GM18508 (cell line): ENCODE measurements around the gene SNRNP25.

Experiments
- ATAC-seq: cut with Tn5 transposase; IDR thresholded peaks from one replicate; pipeline ENCODE4 v1.9.1; 2021; ENCODE audit warnings: moderate number of reproducible peaks; ENCODE audit not compliant: insufficient read depth, unreplicated experiment

The SNRNP25 gene

DNA sequence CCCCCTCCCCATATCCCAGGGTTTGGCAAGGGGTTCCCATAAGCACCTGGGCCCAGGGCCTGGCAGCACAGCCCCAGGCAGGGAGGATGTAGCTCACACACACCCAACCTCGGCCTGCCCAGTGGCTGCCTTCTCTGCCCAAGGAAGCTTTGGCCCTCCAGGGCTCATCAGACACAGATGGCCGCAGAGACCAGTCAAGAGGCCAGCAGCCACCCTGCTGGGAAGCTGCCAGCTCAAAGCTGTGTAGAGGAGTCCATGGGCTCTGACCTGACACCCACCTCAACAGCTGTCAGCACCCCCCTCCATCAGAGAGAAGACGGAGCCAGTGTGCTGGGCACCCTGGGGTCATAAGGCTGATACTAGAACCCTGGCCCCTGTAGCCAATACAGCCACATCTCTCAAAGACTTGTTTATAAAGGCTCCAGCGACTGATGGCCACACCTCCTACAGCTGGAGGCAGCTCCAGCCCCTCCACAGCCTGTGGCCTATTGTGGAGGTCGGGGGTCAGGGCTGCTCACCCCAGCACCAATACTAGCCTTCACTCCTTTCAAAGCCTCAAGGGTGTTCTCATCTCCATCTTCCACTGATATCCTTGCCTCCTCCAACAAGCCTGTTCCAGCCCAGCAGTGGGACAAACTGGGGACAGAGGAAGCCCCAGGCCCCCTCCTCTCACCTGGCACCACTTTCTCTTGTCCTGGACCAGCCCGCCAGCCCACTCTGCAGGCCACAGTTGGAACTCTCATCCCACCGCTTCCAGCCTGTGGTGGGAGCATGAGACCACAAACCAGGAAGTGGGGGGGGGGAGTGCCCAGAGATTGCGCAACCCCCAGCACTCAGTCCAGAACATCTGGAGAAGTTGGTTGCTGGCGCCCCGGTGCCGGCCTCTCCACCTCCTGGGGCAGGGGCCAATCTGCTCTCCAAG is 22.2 kb downstream of the SNRNP25 start:
- no peak for ATAC-seq

DNA sequence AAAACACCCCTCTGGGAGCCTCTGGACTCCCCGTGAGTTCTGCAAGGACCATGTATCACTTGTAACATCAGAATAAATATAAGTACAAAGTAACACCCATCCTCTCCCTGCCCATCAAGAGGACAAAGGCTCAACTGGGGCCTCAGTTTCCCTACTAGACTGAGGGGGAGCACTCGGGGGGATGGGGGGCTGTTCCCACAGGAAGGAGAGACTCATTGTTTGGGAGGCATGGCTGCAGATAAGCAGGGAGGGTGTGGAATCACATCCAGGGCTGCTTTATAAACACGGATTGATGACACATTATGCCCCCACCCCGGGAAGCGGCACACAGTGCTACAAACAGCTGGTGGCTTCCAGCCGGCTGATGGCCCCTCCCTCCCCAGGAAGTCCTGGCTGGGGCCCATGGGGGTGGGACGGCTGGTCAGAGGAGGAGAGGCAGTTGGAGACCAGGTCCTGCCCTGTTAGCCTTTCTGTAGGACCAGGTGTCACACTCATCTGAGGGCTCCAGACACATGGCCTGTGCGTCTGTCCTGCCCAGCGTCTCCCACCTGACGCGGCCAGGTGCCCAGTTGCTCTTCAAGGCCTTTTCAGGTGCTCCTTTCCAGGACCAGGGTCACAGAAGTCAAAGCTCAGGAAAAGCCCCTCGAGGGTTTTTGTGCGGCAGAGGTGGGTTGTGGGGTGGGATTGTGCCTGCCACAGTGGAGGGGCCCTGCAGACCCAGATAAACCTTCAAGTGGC is 23.1 kb downstream of the SNRNP25 start:
- no peak for ATAC-seq

DNA sequence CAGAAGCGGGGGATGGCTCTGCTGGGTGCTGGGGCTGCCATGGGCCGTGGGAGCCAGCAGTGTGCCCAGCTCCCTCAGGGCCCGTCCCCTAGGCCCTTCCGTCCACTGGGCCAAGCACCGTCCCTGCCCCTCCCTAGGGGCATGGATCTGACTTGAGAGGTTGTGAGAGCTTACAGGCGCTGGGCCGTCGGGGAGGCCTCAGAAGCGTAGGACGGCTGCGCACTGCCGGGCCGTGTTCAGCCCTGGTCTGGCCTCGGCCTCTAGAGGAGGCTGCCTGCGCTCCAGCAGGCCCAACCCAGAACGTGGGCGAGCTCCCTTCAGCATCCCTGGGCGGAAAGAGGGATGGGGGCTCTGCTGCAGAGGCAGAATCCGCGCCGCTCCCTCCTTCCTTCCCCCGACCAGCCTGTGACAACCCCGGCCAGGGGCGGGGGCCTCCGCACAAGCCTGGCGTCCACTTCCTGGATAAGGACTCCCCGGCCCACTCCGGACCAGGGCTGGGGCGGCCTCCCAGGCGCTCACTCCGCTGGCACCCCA is 23.7 kb downstream of the SNRNP25 start:
- no peak for ATAC-seq

DNA sequence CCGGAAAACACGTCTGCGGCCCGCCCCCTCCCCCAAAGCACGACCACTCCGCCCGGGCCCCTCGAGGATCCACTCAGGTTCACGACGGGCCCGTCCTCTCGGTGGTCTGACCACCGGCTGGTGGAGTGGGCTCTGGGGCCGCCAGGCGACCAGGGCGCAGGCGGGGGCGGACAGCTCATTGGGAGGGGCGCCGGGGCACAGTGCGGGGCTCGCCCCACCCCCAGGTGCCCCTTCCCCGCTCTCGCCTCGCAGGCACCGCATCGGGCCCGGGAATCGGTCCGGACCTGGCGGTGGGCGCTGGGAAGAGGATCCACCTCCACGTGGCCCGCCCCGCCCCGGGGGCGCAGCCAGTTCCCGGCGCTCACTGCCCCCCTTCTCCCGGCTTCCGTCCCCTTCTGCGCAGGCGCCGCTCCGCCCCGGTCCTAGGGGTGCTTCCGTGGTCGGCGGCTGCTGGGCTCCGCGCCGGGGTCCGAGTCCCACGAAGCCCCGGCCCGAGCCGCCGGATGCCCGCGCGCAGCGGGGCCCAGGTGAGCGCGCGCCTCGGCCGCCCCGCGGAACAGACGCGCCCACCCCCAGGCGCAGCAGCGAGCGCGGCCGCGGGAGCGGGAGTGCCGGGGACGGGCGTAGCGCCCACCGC is 24.3 kb downstream of the SNRNP25 start, which contains the start of gene MPG:
TSS of gene MPG (plus strand) at position 419 of the 637 bp plus-strand sequence. CDS start at position 504, 85 bp downstream.
- no peak for ATAC-seq

DNA sequence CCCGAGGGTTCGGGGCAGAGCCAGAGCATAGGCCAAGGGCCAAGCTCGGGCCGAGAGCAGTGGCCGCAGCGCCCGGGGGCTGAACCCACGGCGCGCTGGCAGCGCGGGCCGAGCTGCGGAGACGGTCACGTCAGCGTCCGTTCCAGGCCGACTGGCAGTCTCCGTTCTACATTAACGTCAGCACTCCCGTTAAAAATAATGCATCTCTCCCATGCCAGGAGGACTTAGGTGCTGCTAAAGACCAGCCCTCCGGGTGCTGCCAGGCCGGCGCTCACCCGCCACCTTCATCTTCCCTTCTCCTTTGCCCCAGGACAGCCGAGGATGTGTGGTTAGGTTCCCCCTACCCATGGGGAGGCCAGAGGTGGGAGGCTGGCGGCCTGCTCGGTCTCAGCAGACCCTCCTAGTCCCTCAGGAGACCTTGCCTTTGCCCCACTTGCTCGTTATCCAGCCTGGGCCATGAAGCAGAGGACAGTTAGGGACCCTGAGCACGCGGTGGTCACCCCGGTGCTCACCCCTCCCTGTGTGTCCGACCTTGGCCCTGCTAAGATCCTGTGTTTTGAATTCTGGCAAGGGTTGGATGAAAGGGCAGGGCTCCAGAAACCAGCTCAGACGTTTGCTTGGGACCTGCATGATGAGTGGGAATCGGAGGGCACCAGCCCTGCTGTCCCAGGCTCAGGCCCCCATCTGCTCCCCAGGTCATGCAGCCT is 25.0 kb downstream of the SNRNP25 start:
- ATAC-seq, result no peak

DNA sequence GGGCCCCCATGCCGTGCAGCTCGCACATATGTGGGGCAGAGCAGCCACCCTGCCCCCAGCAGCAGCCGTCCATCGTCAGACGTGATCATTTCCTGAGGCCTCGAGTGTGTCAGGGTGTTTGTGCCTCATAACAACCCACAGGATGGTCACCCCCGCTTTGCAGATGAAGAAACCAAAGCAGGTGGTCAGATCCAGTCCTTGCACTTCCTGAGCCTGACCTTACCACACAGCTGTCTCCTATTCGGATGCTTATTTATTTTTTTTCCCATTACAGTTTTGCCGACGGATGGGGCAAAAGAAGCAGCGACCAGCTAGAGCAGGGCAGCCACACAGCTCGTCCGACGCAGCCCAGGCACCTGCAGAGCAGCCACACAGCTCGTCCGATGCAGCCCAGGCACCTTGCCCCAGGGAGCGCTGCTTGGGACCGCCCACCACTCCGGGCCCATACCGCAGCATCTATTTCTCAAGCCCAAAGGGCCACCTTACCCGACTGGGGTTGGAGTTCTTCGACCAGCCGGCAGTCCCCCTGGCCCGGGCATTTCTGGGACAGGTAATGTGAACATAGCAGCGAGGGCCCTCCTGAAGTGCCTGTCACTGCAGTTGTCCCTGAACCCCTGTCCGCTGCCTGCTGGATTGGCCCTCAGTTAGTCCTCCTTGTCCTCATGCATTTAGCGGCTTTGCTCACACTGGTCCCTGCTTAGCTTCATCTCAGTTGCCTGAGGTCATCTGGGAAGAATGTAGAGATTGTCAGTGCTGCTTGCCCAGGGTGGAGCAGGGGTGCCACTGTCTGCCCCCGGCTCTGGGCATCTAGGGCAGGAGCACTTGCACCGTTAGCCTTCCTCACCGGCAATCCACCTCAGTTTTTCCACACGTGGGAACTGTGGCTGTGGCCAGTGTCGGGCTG is 25.8 kb downstream of the SNRNP25 start:
- no peak for ATAC-seq

DNA sequence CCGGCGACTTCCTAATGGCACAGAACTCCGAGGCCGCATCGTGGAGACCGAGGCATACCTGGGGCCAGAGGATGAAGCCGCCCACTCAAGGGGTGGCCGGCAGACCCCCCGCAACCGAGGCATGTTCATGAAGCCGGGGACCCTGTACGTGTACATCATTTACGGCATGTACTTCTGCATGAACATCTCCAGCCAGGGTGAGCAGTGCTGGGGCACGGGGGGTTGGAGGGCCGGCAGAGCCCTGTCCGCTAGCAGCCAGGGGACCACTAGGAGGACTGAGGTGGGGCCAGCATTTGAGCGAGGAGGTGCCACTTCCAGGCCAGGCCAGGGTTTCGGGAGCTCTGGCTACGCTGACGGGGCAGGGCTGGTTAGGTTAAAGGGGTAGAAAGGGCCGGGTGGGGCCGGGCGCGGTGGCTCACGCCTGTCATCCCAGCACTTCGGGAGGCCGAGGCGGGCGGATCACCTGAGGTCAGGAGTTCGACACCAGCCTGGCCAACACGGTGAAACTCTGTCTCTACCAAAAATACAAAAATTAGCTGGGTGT is 29.5 kb downstream of the SNRNP25 start:
- ATAC-seq, result no peak

DNA sequence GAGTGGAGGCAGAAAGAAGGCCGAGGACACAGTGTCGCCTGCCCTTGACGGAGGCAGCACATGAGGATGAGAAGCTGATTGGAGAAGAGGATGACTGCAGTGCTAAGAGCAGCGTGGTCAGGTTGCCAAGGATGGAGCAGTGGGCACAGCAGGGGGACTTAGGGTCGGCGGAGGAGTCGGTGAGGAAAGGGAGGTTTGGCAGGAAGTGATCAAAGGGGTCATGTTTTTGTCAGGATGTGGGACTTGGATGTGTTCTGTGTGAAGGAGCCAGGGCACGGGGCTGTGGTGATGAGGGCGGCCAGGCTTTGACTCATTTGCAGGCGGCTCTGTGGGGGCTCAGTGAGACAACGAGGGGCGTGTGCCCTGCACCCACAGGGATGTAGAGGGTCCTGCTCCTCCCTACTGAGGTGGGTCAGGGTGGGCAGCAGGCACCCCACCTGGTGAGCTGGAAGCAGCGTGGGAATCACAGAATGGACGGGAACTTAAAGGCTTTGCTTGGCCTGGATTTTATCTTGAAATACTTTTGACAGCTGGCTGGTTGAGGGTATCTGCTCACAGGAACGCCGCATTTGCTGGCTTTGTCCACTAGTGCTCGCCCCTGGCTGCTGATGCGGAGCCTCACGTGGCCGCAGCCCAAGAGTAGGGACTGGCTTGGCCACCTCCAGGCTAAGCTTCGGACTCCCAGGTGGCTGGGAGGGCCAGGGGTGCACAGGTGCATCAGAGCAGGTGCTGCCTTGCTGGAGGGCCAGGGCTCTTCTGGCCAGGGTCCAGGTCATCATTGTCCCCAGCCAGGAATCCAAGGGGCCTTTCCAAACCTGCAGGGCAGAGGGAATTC is 30.4 kb downstream of the SNRNP25 start:
- no peak for ATAC-seq

DNA sequence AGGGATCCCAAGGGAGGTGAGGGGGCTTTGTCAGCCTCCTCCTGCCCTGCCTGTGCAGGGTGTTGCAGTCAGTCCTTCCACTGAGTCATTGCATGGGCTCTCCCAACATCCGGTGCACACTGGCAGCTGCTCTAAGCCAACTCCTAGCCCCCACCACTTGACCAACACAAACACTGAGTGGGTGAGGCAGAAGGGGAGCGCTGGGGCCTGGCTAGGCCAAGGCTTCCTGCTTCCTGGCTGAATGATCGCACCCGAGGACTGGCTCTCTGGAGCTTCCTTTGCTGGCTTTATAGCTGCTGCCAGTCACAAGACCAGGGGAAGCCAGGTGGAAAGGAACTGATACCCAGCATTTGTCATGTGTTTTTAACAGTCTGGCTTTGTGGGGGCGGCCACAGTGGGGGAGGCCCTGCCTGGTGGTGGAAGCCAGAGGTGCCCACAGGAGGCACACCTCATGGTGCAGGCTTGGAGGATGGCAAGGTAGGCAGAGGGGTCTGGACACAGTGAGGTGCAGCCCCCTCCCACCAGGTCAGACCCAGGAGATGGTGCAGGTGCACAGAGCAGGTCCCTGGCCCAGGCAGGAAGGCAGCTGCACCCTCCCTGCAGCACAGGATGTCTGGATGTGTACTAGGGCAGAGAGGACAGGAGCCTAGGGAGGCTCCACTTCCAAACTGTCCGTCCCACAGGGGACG is 31.2 kb downstream of the SNRNP25 start:
- no peak for ATAC-seq

DNA sequence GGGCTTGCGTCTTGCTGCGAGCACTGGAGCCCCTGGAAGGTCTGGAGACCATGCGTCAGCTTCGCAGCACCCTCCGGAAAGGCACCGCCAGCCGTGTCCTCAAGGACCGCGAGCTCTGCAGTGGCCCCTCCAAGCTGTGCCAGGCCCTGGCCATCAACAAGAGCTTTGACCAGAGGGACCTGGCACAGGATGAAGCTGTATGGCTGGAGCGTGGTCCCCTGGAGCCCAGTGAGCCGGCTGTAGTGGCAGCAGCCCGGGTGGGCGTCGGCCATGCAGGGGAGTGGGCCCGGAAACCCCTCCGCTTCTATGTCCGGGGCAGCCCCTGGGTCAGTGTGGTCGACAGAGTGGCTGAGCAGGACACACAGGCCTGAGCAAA is 31.8 kb downstream of the SNRNP25 start:
- no peak for ATAC-seq

DNA sequence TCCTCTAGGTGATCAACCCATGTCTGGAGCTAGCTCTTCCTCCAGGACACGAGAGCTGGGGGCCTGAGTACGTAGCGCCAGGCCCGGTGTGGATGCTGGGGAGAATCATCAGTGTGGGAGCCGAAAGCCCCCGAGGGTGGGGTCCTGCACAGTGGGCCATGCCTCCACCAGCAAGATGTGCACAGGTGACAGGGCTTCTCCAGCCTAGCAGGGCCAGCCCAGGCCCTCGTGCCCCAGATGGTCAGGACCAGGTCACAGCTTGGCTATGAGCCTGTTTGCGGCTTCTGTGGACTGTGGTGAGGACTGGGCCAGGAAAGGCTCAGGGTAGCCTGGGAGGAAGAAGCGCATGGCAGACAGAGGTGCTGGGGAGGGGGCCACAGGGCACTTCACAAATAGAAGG is 32.2 kb downstream of the SNRNP25 start:
- ATAC-seq, result no peak

DNA sequence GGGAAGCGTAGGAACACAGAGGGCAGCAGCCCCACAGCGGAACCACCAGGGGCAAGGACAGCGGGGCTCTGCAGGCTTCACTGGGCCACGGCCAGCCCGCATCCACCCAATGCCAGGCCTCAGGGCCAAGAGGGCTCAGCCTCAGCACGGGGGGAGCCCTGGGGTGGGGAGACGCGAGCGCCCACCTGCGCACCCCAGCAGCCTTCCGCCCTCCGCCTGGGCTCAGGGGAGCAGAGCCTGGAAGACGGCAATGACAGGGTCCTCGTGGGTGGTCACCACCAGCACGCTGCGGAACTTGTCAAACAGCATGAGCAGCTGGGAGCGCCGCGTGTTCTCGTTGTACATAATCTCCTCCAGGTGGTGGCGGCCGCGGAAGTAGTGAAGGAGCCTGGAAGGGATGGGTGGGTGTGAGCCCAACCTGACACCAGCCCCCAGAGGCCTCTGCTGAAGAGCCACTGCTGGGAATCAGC is 32.9 kb downstream of the SNRNP25 start:
- no peak for ATAC-seq

DNA sequence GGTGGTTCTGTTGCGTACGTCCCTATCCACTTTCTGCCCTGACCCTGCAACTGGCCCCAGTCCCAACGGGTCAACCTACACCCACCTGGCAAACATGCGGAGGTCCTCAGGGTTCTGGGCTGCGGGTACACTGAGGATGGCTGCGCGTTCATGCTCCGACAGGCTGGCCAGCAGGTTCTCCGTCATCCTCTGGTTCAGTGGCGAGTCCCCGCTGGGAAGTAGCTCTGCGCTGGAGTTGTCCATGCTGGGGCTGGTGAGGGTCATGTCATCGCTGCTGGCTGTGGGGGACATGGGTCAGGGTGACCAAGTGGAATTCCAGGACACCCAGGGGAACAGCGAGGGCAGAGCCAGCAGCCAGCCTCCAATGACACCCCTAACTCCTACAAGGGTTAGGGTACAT is 35.0 kb downstream of the SNRNP25 start:
- ATAC-seq, result no peak

DNA sequence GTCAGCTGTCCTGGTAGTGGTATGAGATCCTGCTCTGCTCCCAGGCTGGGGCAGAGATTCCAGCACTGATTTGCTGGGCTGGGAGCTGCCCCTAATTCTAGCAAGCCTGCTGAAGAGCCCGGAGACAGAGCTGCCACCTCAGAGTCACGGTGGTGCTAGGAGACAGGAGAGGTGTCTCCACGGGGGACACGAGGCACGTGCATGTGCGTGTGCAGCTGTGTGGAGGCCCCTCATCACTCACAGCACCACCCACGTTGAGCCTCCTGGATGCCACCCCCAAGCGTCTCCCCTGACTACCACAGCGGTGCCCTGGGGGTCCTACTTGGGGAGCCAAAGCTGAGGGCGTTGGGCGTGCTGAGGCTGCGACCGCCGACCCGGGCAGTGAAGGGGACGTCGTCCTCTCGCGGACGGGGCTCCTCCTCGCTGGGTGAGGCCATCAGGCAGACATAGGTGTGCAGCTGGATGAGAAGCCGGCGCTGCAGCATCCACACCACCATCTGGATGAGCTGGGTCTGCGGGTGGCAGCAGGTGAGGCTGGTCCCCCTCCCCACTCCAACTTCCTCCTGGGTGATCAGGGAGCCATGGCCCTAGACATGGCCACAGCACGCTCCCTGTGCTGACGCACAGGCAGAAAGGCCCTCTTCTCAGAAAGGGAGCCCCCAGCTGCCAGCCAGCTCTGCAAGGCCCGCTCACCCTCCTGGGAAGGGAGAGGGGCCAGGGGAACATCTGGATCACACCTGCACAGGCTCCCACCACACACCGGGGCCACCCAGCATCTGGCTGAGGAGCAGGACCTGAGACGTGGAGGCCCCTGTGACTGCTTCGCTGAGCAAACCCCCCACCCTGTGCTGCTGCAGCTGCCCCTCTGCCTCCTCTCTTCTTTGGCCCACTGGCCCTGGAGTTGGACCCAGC is 36.0 kb downstream of the SNRNP25 start:
- ATAC-seq, result no peak

DNA sequence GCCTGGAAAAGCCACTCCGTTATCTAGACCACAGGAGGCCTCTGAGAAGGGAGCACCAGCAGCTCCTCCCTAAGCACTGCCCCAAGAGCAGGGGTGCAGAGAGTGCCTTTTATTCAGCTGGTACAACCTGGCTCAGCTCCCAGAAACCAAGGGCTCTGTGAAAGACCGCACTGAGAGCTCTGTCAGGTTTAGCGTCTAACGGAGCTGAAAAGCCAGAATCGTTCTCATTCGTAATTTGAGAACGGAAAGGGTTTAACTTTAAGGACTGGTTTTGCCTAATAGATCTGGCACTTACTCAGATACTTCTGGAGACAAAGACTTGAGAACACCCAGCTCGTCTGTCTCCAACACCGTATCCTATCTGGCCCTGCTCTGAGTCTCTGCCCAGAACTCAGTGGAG is 37.9 kb downstream of the SNRNP25 start:
- no peak for ATAC-seq
